Adrenal gland (tissue), 12 donors: ENCODE results near the gene PSENEN. TPM values are rescaled to one million over a fixed set of nuclear protein-coding genes. Genes with fewer than 3 reads are reported as not detected.

Experiments
- DNase-seq, 7 donors: peaks; one replicate each; pipeline ENCODE4 v3.0.0-alpha.2; 2019 to 2020
- H3K27ac ChIP-seq, 5 donors: fragments of 200-600 bp; sonication (generic) in 4 of 5; 1 replicate in 3 of 5; 2 replicates in 2 of 5; pipeline versions ENCODE4 v1.5.1 to v1.8.0; 2016 to 2020; ENCODE audit warnings: mild to moderate bottlenecking in 1 of 5
- H3K27me3 ChIP-seq: fragments of 200-600 bp; 2 replicates; pipeline ENCODE4 v1.8.0; 2021
- H3K36me3 ChIP-seq, 2 donors: fragments of 200-600 bp; replicated peaks in 1 of 2; 1 replicate in 1 of 2; 2 replicates in 1 of 2; pipeline versions ENCODE4 v1.5.1 to v1.8.0; 2018 to 2022
- H3K4me1 ChIP-seq, 2 donors: fragments of 200-600 bp; replicated peaks in 1 of 2; 1 replicate in 1 of 2; 2 replicates in 1 of 2; pipeline versions ENCODE4 v1.5.1 to v1.8.0; 2018 to 2021
- H3K4me3 ChIP-seq, 4 donors: fragments of 200-600 bp; sonication (generic) in 3 of 4; one replicate each; pipeline ENCODE4 v1.5.1; 2016 to 2018
- H3K9me3 ChIP-seq, 3 donors: fragments of 200-600 bp; sonication (generic) in 1 of 3; replicated peaks in 1 of 3; 1 replicate in 2 of 3; 2 replicates in 1 of 3; pipeline versions ENCODE4 v1.5.1 to v1.8.0; 2016 to 2021
- POLR2A ChIP-seq, 2 donors: fragments of 450-650 bp; IDR thresholded peaks; one replicate each; pipeline ENCODE4 v1.6.1; 2017; ENCODE audit warnings: antibody characterized with exemption in 2 of 2, mild to moderate bottlenecking in 2 of 2, moderate library complexity in 1 of 2
- WGBS, 4 donors: extraction: QIAGEN DNeasy Blood & Tissue Kit in 2 of 4; methylation state at CpG; one replicate each; pipeline versions ENCODE4 v1.1.5 to v1.1.7; 2013 to 2017; 5-methylcytosine and 5-hydroxymethylcytosine counted together
- intact Hi-C, 2 donors: fragments of 100-400 bp; cut with DNase I; formaldehyde crosslinking; loops; one replicate each; pipeline versions ENCODE4 v1.14.1 to v1.15.0; 2022 to 2023
- polyA plus RNA-seq, 3 donors: library from polyadenylated mRNA; stranded (reverse); fragments of 200-250 nt in 2 of 3; fragments of 350-450 nt in 1 of 3; fragmentation: Illumina TruSeq in 1 of 3; extraction: RNeasy Lipid Tissue Mini Kit (QIAGEN cat#74804) in 1 of 3; gene quantifications; one replicate each; pipeline ENCODE4 v1.2.3, GENCODE V29; 2013 to 2014
- total RNA-seq, 9 donors: library from RNA; depleted of rRNA in 4 of 9; stranded (reverse); fragments of >200 nt in 4 of 9; fragments of 120-200 nt in 1 of 9; fragmentation: NEBNext Ultra II Directional in 1 of 9; extraction: Animal tissue kit (Norgen Biotek cat#: 25700) in 1 of 9; gene quantifications; one replicate each; pipeline versions ENCODE4 v1.1.0 to v1.2.4, GENCODE V29; 2013 to 2023
- TF ChIP-seq, protein P1 (sequence below), 6 experiments: fragments of 450-650 bp in 4 of 6; fragments of 200-600 bp in 2 of 6; sonication (generic) in 1 of 6; IDR thresholded peaks; 1 replicate in 5 of 6; 2 replicates in 1 of 6; pipeline versions ENCODE4 v1.5.1 to v1.8.0; 2016 to 2021; ENCODE audit warnings: antibody characterized with exemption in 6 of 6, mild to moderate bottlenecking in 2 of 6, moderate library complexity in 1 of 6
- donor health status: healthy with polysubstance abuse.
- donor health status: Bipolar disorder and iron deficiency.
- donor health status: DM: yes; HTN: yes; CAD: no.
- donor health status: DM: no; HTN: no; CAD: no.
- donor health status: DM: no; HTN: no; CAD: no.
- donor health status: DM: yes; HTN: yes; CAD: no.

PSENEN gene
- total and polyA plus RNA-seq, 12 donors, result 29.5 to 230 (median 77.3) TPM

DNA sequence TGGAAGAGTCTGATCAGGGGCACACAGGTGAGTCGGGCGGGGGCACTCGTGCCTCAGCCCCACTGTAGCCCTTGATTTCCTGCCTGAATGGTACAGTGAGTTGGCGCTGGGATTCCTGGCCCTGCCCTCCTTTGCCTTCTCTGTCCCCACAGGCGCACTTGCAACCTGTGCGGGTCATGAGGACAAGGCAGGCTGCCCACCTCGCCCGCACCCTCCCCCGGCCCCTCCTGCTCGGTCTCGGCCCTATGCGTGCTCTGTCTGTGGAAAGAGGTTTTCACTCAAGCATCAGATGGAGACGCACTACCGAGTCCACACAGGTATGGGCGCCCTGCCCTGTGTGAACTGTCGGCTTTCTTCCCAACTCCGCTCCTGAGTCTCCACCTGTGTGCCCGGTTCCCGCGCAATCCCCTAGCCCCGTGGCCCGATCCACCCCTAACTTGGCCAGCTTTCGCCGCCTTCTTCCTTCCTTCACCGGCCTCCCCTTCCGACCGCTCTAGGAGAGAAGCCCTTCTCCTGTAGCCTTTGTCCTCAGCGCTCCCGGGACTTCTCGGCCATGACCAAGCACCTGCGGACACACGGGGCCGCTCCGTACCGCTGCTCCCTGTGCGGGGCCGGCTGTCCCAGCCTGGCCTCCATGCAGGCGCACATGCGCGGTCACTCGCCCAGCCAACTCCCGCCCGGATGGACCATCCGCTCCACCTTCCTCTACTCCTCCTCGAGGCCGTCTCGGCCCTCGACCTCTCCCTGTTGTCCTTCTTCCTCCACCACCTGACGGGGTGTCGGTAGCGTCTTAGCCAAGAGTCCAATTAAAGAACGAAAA lies 29.3 kb upstream of the PSENEN start:
- WGBS, 4 donors, result 0 to 5% (median 3%) methylated on average over 33 to 52 of the region's 52 CpGs
- DNase-seq, result peak; percentile 66 to 81 (median 72)

DNA sequence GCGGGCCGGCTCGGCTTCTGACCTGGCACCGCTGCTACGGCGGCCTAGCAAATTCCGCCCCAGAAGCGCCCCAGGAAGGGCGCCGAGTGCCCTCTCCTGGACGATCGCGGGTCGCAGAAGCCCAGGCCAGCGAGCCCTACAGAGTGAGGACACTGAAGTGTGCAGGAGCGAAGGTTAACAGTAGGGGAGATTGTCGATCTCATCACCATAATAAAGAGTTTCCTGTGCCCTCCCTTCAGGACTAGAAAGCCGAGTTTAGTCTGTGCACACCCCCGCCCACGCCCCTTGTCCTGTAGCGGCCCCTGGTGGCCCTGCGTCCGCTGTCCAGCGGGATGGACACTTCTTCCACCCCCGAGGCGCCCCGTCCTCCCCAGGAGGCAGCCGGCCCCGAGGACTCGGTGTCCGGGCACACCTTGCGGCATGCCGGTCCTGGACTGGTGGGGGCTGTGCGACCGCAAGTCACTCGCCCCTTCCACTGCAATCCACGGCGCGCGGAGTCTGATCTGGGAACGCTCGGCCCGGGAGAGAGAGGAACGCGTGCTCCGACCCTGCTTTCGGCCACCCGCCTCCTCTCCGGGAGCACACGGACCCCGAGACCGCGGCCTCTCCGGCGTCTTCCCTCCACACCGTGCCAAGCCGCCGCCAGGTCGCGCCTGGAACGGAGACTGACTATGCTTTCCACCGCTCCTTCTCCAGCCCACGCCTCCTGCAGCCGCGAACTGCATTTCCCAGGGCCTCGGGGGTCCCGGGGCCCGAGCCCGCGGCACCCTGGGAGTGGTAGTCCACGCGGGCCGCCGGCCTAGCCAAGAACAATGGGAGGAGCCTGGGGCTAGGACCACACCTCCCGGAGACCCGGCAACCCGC lies 28.4 kb upstream of the PSENEN start:
- TF ChIP-seq, protein P1, sequence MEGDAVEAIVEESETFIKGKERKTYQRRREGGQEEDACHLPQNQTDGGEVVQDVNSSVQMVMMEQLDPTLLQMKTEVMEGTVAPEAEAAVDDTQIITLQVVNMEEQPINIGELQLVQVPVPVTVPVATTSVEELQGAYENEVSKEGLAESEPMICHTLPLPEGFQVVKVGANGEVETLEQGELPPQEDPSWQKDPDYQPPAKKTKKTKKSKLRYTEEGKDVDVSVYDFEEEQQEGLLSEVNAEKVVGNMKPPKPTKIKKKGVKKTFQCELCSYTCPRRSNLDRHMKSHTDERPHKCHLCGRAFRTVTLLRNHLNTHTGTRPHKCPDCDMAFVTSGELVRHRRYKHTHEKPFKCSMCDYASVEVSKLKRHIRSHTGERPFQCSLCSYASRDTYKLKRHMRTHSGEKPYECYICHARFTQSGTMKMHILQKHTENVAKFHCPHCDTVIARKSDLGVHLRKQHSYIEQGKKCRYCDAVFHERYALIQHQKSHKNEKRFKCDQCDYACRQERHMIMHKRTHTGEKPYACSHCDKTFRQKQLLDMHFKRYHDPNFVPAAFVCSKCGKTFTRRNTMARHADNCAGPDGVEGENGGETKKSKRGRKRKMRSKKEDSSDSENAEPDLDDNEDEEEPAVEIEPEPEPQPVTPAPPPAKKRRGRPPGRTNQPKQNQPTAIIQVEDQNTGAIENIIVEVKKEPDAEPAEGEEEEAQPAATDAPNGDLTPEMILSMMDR (IDR thresholded peaks at IDR 0.05), result peak; percentile 59 to 98 (median 92)
- TF ChIP-seq POLR2A (IDR thresholded peaks at IDR 0.05), result peak in 1 of 2 donors; percentile 4
- Histone ChIP-seq H3K4me1 (peaks cover 21 to 26% of the 10 kb centered on the region in 2 donors), H3K4me3 (peak overlapping the region; percentile 0 to 99 (median 78)), H3K27me3 (no peaks in the 10 kb centered on the region), H3K9me3 (no peaks in the 10 kb centered on the region), H3K36me3 (peaks cover 0 to 21% of the 10 kb centered on the region in 2 donors), H3K27ac (peak overlapping the region; percentile 68 to 99 (median 85))
- intact Hi-C loops, result loop anchor here in 1 of 2 donors (2.0 to 10.0 kb wide), 2 partner anchors 22 to 172 kb away; partner anchors contain the start of gene TMEM147
- DNase-seq, result peak; percentile 94 to 97 (median 96)
- WGBS, 4 donors, result 0 to 1% (median 0%) methylated on average over 9 to 77 of the region's 77 CpGs

More for the DNA sequence above, 29.3 kb upstream of the PSENEN start:
- intact Hi-C loops, result loop anchor here in 1 of 2 donors (2.0 to 10.0 kb wide), 2 partner anchors 21 to 171 kb away; partner anchors contain the start of gene TMEM147
- Histone ChIP-seq H3K27ac (peak overlapping the region; percentile 50 to 99 (median 70)), H3K9me3 (no peaks in the 10 kb centered on the region), H3K4me3 (peak overlapping the region; percentile 0 to 99 (median 56)), H3K27me3 (no peaks in the 10 kb centered on the region), H3K36me3 (peaks cover 0 to 12% of the 10 kb centered on the region in 2 donors), H3K4me1 (peaks cover 21 to 26% of the 10 kb centered on the region in 2 donors)
- TF ChIP-seq, protein P1 (IDR thresholded peaks at IDR 0.05), result no peak
- TF ChIP-seq POLR2A (IDR thresholded peaks at IDR 0.05), result no peak

GRCh38 chr19:35717665-35718344 lies 27.6 kb upstream of the PSENEN start, which contains the start of gene KMT2B:
Gene KMT2B, plus strand, starts transcription at chr19:35718003. Its CDS starts 16 bp downstream, at chr19:35718019.
- 1 to 2% methylated on average over 70 to 104 of the region's 109 CpGs; no CpG with 5 or more reads in 2 of the 4 donors for WGBS, 4 donors
- no peaks in the 10 kb centered on the region for H3K27me3 ChIP-seq
- H3K27ac ChIP-seq, result peak within 1 kb of the TSS; percentile 72 to 99 (median 87)
- no peaks in the 10 kb centered on the region for H3K9me3 ChIP-seq
- H3K36me3 ChIP-seq, result peaks cover 0 to 29% of the 10 kb centered on the region in 2 donors
- H3K4me3 ChIP-seq, result peak within 1 kb of the TSS; percentile 0 to 99 (median 86)
- no peak for DNase-seq
- intact Hi-C loops, result loop anchor here in 1 of 2 donors (2.0 to 10.0 kb wide), 2 partner anchors 23 to 173 kb away; partner anchors contain the start of gene TMEM147
- peaks cover 21 to 26% of the 10 kb centered on the region in 2 donors for H3K4me1 ChIP-seq
- TF ChIP-seq, protein P1 (IDR thresholded peaks at IDR 0.05), result no peak
- TF ChIP-seq POLR2A (IDR thresholded peaks at IDR 0.05), result no peak
